Tongue (tissue), 2 donors: ENCODE data around the gene PHRF1. TPM values are rescaled to one million over a fixed set of nuclear protein-coding genes. Genes with fewer than 3 reads are reported as not detected.
"Not testable (repeated sequence)": the region's sequence is repeated elsewhere in the genome, so short reads cannot be mapped to it uniquely, and the experiment has no call there.

Experiments used
- DNase-seq: peaks from one replicate; pipeline ENCODE4 v3.0.0-alpha.2; 2015
- total RNA-seq: library from RNA; depleted of rRNA; stranded (reverse); fragments of >200 nt; gene quantifications from one replicate; pipeline ENCODE4 v1.2.3, GENCODE V29; 2014

PHRF1 gene
- total RNA-seq, 1 donor from 2014 or later = 26.5 TPM

DNA sequence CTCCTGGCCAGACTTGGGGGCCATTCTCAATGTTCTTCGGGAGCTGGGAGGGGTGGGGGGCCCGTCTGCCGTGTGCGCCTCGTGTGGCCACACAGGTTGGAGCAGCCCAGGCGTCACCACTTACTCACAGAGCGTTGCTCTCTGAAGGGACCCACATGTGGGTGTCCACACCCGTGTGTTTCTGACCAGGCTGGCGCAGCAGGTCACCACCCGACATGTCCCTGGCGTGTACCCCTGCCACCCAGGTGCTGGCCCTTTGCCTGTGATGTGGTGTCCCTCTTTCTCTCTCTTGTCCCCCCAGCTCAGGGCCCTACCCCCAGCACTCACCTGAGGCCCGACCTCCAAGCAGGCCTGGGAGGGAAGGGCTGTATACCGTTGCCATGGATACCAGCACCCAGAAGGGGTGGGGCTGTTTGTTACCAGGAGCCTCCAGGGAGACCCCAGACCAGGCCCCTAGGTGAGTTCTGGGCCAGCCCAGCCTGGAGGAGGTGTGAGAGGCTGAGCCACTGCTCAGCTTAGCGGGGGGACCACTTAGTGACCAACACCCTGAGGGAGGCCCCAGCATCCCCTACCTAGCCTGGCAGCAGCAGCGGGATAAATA, 17.1 kb upstream of the PHRF1 start:
- DNase-seq = no peak

GRCh38 chr11:559712-560304, 16.5 kb upstream of the PHRF1 start:
- DNase-seq = no peak

DNA sequence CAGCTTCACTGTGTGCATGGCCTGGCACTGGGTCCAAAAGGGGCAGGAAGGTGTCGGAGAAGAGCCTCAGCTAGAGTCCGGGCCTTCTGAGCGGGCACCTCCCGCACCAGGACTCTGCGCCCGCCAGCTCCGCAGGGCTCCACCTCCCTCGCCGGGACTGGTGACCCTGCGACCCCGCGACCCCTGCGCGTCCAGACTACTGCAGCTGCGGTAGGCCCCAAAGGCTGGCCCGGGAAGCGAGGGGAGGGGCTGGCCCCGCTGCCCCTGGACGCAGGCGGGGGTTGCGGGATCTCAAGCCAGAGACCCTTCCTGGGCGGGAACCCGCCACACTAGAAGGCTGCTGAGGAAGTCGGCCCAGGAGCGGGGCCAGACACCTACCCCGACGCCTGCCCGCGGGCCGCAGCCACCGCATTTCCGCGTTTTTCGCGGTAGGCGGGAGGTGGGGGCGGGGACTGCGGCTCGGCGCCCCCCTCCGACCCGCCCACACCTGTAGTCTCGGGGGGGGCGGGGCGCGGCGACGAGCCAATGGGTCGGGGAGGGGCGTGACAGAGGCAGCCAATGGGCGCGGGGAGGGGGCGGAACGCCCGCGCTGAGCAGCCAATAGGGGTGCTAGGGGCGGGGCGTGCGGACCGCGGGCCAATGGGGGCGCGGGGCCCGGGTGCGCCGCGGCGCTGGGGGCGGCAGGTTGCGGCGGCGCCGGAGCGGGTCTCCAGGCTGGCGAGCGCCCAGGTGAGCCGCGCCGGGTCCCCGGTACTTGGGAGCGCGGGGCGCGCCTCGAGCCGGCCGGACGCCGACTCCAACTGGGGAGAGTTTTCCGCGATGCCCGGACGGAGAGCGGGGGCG, 15.7 kb upstream of the PHRF1 start, which contains the start of the genes LMNTD2 and RASSF7:
Gene LMNTD2, minus strand, starts transcription at position 434 of the 843 bp plus-strand sequence. Its CDS starts 22 bp downstream, at position 412.
Gene RASSF7, plus strand, starts transcription at position 666 of the 843 bp plus-strand sequence. CDS start 799 bp downstream, outside the sequence.
- peak; percentile 92 for DNase-seq

DNA sequence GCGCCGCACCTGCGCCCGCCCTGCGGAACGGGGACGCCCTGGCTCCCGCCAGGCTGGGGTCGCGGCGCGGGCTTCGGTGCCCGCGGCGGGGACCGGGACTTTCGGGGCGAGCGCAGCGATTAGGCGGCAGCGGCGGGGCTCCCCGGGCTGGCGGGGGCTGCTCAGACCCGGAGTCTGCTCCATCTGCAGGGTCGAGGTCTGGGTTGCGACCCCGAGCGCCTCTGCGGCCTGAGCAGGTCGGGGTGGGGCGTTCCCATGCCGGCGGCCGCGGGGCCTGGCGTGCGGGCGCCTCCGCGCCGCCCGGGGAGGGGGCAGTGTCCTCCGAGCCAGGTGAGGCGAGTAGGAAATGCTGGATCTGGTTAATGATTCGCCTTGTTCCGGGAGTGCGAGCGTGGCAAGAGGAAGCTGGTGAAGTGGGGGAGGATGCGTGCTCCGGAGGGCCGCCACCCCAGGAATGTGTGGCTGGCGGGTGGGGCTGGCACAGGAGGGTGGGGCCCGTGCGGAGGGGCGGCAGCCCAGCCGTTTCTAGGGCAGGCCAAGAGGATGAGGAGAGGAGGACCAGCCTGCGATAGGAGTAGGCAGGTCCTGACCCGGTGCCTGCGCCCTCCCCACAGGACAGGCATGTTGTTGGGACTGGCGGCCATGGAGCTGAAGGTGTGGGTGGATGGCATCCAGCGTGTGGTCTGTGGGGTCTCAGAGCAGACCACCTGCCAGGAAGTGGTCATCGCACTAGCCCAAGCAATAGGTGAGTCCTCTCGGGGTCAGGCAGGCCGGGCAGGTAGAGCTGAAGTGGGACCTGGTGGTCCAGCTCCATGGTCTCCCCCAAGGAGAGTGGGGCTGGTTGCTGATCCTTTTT, 14.9 kb upstream of the PHRF1 start:
- DNase-seq = no peak

DNA sequence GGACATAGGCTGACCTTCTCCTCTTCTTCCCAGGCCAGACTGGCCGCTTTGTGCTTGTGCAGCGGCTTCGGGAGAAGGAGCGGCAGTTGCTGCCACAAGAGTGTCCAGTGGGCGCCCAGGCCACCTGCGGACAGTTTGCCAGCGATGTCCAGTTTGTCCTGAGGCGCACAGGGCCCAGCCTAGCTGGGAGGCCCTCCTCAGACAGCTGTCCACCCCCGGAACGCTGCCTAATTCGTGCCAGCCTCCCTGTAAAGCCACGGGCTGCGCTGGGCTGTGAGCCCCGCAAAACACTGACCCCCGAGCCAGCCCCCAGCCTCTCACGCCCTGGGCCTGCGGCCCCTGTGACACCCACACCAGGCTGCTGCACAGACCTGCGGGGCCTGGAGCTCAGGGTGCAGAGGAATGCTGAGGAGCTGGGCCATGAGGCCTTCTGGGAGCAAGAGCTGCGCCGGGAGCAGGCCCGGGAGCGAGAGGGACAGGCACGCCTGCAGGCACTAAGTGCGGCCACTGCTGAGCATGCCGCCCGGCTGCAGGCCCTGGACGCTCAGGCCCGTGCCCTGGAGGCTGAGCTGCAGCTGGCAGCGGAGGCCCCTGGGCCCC, 14.1 kb upstream of the PHRF1 start:
- no peak for DNase-seq

GRCh38 chr11:563066-563811, 13.0 kb upstream of the PHRF1 start:
- no peak for DNase-seq

DNA sequence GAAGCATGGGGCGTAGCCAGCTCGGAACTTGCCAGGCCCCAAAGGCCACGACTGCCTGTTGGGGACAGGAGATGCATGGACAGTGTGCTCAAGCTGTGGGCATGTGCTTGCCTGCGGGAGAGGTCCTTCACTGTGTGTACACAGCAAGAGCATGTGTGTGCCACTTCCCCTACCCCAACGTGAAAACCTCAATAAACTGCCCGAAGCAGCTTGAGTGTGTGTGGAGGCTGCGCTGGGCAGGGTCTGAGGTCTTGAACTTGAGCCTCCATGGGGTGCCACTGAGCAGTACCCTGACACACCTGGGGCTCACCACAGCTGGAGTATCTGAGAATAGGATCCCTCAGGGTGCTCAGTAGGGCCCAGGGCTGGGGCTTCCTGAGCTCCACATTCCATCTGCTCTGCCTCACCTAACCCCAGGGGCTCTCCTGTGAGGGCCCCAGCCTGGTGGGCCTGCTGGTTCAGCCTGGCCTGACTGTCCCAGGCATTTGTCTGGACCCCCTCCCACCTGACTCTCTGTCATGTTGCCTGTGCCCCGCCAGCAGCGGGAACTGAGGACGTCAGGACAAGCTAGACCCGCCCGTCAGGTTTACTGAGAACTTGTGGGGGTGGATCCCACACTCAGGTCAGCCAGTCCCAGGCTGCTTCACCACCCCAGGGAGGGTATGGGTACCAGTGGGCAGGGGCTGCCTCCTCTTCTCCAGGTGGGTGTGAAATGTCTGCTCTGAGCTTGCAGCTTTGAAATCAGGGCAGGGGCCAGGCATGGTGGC, 12.3 kb upstream of the PHRF1 start:
- DNase-seq = no peak

- no peak for DNase-seq
Measured at GRCh38 chr11:565921-566509, 10.3 kb upstream of the PHRF1 start.

DNA sequence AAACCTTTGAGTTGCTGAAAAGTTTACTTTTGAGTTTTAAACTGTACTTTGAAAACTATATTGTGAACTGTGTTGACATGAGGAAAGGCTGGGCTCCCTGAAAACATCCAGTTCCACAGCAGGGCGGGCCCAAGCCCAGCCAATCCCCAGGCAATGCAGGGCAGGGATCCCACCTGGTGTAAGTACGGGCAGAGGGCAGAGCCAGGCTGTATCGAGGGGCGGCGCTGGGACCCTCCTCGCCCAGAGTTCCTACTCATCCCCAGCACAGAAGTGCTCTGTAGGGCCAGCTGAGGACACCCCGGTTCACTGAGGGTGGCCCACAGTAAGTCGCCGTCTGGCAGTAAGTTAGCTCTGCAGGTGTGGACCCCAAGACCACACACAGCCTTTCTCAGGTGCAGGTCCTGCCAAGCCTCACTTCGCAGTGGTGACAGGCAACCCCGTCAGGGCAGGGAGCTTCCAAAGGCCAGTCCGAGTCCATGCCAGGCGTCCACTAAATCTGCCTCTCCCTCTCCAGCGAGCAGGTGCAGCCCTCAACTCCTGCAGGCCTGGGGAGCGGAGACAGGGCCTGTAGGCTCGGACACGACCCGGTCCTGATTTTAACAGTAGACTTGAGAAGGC, 9.2 kb upstream of the PHRF1 start:
- DNase-seq = no peak

GRCh38 chr11:567629-568292, 8.5 kb upstream of the PHRF1 start:
- DNase-seq = no peak

DNA sequence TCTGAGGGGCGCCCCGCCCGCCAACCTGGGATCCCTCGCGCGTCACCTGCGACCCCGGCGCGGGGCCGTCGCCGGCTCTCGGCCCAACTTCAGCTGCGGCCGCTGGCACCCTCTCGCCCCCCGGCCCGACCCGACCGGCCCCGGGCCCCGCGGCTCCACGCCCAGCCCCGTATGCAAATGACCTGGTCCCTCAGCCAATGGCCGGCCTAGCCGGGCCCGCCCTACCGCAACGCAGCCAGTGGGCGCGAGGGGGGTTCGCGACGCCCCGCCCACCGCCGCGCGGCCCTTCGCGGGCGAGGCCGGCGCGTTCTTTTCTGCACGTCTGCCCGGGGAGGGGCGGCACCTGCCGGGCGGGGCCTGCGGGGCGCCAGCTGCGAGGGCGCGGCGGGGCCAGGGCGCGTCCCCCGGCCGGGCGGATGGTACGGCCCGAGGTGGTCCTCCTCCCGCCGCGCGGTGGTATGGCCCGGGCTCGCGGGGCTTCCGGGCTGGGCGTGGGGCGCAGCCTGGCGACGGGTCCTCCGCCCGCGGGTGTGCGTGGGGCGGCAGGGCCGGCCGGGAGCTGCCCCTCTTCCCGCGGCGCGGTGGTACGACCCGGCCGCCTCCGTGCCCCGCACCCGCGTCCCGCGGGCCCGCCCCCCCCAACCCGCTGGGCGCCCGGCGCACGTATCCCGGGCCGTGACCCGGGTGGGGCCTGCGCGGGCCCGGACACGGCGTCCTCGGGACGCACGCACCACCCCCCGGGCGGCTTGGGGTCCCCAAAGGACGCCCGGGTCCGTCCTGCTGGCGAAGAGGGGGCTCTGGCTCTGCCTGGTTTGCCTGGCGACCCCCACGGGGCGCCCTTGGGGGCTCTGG, 7.7 kb upstream of the PHRF1 start:
- peak; percentile 97 for DNase-seq

- peak; percentile 22 for DNase-seq
Measured at GRCh38 chr11:569158-569885, 6.9 kb upstream of the PHRF1 start.

GRCh38 chr11:571802-572185, 4.5 kb upstream of the PHRF1 start:
- DNase-seq = no peak

DNA sequence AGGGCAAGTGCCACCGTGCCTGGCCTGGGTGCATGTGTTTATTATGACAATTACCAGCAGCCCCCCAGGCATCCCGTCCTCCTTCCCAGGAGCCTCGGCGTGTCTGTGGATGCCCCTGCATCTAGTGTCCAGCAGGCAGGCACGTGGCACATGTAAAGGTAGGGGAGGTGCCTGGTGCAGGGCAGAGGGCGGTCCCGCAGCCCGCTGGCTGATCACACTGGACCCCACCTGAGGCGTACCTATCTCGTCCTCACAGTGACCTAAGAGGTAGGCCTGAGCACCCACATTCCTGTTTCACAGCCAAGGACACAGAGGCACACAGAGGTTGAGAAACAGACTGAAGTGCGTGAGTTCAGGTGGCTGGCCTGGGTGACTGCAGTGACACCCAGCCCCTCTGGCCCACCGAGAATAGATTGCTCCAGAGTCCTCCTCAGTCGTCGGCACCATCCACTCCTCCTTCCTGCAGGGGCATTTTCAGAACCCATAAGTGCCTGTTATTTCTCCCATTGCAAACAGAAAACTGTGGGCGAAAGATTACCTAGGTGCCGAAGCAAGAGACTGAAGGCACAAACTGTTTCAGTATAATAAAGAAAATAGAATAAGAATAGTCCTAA, 3.0 kb upstream of the PHRF1 start:
- no peak for DNase-seq

DNA sequence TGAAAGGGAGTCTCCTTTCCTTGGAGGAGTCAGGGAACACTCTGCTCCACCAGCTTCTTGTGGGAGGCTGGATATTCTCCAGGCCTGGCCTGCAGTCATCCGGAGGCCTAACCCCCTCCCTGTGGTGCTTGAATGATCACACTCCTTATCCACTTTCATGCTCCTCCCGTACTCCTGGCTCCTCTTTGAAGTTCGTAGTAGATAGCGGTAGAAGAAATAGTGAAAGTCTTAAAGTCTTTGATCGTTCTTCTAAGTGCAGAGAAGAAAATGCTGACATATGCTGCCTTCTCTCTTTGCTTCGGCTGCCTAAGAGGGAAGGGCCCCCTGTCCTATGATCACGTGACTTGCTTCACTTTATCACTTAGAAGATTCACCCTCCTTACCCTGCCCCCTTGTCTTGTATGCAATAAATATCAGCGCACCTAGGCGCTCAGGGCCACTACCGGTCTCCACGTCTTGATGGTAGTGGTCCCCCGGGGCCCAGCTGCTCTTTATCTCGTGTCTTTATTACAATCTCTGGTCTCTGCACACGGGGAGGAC, 2.2 kb upstream of the PHRF1 start:
- not testable (repeated sequence) for DNase-seq

DNA sequence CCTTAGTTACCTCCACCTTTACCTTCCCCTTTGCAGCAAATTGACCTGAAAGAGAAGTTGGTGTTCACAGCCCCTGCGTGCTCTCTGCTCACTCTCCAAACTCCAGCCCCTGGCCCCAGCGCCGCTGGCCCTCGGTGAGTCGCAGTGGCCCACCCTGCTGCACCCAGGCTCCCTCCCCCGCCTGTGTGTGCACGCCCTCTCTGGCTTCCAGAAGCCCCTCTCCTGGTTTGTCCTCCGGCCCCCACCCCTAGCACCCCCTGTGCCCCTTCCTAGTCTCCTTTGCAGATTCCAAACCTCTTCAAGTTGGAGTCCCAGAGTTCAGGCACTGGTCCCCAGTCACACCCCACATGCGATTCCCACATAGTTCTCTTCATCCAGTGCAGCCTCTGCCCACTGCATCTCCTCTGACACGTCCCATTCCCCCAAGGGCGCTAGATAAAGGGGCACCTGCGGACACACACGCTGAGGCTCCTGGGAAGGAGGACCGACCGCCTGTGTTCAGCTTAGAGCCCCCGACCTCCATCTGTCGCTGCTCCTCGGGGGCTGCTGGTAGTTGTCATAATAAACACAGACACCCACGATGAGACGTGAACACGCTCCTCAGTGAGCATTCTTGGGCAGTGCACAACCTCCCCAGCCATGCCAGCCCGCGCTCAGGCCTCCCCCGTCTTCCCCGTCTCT, 1.5 kb upstream of the PHRF1 start:
- DNase-seq = no peak
